NCI-H2029 (cell line): ENCODE measurements around the gene KCNN1.

Experiments used
- DNase-seq: peaks from one replicate; lab custom pipeline; 2025; lab: John Stamatoyannopoulos, UW

The KCNN1 gene

GRCh38 chr19:17947815-17948513 lies 18.9 kb upstream of the KCNN1 start:
- DNase-seq, result peak; percentile 94

GRCh38 chr19:17948514-17948900 lies 18.4 kb upstream of the KCNN1 start:
- no peak for DNase-seq

DNA sequence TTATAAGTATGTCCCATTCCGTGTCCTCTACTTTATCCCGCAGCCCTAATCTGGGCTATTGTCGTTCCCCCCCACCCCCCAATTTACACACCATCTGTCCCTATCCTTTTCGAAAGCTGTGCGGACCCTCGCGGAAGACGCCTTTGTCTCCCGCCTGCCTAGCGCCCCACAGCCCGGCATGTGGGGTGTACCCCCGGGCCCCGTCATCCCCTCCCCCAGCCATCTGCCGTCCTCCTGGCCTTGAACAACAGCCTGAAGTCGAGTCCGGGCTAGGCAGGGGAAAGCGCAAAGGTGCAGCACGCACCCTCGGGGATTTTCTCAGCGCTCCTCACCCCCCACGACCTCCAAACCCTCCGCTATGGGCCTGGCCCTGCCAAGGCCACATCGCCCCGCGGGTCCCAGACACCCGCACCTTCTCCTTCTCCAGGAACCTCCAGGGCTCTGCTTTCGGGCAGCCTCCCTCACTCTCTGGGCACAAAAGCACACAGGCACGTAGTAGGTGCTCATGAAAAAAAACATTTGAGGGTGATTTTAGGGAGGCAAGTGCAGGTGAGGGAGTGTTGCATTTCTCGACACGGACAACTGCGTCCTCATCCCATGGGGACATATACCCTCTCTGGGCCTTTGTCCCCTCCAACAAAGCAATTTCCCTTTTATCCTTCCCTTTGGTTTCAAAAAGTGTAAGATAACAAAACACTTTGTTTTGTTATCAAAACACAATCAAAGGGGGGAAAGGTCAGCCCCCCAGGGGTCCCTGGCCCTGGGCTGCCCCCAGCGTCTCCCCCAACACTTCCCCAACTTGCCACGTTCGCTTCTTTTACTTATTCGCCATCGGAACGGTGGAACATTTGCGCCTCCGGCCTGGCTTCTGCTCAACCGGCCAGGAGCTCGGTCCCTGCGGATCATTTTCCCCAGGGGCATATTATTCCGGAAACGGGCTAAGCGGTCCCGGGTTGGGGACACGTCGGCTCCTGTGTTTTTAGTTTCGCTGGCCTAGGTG lies 17.7 kb upstream of the KCNN1 start:
- no peak for DNase-seq

DNA sequence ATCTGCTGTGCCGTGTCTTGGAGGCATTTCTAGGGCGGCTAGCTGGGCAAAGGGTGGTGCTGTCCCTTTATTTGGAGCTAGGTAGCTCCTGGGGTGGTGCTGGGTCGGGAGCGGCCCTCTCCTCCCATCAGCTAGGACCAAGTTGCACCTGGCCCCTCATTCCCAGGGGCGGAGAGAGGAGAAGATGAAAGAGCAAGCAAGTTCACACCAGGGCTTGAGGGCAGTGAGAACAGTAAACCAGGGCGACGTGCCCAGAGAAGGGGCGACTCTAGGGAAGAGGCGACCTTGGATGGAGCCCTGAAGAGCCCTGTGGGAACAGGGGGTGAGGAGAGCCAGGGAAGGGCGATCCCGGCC lies 17.0 kb upstream of the KCNN1 start:
- no peak for DNase-seq

DNA sequence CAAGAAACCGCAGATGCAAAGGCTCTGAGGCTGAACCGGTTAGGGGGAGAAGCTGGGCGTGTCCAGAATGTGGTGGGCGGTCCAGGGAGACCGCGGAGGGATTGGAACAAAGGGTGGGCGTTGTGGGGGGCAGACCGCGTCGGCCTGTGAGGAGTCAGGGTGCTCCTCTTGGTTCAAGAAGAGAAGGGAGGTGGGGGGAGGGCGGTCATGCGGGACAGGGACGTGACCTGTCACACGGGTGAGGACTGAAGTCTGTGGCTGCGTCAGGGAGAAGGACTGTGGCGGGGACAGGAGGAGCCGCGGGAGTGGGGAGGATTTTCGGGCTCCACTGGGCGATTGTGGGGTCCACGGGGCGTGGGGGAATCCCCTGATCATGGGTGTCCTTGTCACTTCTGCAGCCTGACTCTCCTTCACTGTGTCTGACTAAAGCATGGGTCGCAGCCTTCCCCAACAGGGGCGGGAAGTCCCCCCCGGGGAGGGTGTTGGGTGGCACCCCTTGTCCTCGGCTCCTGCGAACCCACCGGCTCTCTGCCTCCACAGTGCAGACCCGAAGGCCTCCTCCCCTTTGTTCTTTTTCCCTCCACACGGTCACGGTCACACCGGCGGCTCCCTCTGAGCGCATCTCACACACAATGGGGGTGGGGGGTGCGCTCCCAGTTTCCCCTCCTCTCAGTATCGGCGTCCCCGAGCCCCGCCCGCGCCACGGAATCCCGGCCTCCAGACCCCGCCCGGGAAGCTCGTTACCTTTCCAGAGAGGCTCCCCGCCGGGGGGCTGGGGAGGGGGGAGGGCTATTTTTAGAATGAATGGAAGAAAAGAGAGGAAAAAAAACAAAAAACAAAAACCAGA lies 16.4 kb upstream of the KCNN1 start:
- no peak for DNase-seq

GRCh38 chr19:17951157-17951989 lies 15.5 kb upstream of the KCNN1 start:
- DNase-seq, result no peak

GRCh38 chr19:17951990-17952976 lies 14.6 kb upstream of the KCNN1 start:
- DNase-seq, result no peak

DNA sequence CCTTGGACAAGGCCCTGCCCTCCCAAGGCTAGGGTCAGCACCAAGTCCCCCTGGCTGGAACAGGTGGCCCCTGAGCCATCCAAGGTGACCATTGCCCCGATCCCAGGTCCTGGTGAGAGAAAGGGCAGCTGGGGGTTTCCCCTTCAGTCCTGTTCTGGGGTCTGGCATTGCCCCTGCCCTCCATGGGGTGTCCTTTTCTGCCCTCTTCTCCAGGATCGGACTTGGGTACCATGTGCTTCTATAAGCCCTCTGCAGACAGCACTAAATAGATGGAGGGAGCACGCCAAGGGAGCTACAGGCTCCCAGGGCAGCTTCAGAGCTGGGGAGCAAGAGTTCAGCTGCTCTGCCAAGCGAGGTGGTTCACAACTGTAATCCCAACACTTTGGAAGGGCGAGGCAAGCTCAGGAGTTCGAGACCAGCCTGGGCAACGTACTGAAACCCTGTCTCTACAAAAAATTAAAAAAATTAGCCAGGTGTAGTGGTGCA lies 13.5 kb upstream of the KCNN1 start:
- no peak for DNase-seq

DNA sequence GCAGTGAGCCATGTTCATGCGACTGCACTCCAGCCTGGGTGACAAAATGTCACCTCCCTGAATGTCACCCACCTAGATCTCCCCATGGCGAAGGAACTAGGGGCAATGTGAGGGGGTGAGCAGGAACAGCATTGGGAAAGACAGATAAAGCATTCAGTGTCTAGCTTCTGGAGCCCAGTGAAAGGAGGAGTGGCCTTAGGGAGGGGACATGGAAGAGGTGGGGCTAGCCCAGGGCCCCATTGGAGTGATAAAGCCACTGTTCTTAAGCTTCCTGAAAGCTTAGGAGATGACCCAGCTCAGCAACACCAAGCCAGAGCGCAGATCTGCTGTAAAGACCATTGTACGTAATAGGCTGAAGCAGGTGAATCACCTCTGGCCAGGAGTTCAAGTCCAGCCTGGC lies 13.0 kb upstream of the KCNN1 start:
- DNase-seq, result no peak

DNA sequence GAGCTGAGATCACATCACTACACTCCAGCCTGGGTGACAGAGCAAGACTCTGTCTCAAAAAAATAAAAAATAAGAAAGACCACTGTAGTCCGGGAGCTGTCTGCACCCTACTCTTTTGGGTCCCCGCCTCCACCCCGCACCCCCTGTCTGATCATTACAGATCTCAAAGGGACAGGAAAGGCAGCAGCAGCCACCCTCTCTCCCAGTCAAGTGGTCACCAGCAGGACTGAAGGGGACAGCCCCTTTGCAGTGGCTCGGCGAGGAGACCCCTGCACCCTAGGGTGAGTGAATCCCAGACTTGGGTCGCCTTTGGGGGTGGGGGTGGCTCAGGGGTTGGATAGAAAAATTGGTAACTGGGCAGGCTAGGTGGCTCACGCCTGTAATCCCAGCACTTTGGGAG lies 12.5 kb upstream of the KCNN1 start:
- DNase-seq, result no peak

DNA sequence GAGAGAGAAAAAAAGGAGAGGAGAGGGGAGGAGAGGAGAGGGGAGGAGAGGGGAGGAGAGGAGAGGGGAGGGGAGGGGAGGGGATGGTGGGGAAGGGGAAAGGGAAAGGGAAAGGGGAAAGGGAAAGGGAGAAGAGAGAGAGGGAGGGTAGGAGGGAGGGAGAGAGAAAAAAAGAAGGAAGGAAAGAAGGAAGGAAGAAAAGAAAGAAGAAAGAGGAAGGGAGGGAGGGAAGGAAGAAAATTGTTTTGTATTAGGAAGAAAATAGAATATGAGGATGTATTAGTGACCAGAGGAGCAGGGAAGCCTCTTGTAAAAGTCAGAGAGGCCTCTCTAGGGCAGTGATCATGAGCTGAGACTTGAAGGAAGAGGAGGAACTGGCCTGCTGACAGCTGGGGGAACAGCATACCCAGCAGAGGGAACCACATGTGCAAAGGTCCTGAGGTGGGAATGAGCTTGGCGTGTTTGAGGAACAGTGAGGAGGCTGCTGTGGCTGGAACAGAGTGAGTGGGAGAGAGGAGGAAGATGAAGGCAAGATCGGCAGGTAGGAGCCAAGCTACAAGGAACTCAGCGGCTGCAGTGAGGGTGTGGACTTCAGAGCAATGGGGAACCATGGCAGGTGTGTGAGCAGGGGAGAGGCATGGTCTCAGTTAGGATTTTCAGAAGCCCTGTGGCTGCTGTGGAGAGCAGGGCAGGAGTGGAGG lies 9.6 kb upstream of the KCNN1 start:
- no peak for DNase-seq

GRCh38 chr19:17957885-17958284 lies 9.0 kb upstream of the KCNN1 start:
- no peak for DNase-seq

DNA sequence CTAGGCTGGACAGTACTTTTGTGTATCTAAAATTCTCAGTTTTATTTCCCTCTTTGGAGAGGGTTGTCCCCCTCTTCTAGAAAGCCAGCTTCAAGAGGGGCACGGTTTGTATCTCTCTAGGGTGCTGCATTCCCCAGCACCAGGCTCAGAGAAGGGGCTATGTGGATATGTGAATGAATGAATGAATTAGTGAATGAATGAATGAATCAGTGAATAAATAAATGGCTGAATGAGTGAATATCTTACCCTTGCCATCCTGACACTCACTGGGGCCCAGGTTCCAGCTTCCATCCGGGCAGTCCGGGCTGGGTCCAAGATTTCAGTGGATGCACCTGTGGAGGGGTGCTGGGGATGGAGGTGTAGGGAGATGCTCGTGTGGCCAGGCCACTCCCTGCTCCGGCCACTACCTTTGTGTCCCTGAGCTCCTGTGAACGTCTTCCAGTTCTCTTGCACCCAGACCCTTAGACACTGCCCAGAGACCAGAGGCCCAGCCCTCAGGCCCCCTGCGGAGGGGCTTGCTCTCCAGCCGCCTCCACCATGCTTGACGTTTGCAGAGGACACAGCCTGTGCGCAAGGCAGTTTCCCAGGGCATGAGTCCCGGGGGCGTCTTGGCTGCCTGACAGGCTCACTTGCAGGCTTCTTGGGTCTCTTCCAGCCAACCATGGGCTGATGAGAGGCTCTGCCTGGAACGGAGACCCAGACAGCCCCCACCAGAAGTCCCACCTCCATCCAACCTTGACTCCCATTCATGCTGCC lies 2.8 kb upstream of the KCNN1 start:
- DNase-seq, result no peak

GRCh38 chr19:17965370-17966128 lies 1.4 kb upstream of the KCNN1 start:
- no peak for DNase-seq

DNA sequence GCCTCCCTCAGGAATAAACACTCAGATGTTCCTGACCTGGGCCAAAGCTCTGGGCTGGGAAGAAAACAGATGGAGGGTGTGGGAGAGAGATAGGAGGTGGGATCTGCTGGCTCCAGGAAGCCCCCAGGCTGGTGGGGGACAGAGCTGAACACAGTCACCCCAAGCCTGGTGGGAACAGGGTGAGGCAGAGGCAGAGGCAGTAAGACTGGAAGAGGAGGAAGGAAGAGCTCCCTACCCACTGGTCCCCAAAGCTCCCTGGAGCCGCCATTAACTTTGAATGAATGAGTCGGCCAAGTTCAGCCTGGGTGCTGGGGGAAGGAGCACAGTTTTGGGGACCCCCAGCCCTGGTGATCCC lies 801 bp upstream of the KCNN1 start:
- DNase-seq, result no peak

- no peak for DNase-seq
Observed at GRCh38 chr19:17967257-17968051, 547 bp downstream of the KCNN1 start.

- DNase-seq, result no peak
Observed at GRCh38 chr19:17968362-17968761, 1.5 kb downstream of the KCNN1 start.
